Esophagus squamous epithelium (tissue), 5 donors: Measurements from ENCODE around the gene ITPK1. TPM values are rescaled to one million over a fixed set of nuclear protein-coding genes. Genes with fewer than 3 reads are reported as not detected.

ENCODE experiments used
- DNase-seq: peaks from one replicate; lab custom pipeline; 2025; lab: John Stamatoyannopoulos, UW
- H3K27ac ChIP-seq, 4 donors: fragments of 200-600 bp; sonication (generic); one replicate each; pipeline ENCODE4 v1.5.1; 2016 to 2019; ENCODE audit warnings: mild to moderate bottlenecking in 1 of 4
- H3K27me3 ChIP-seq, 4 donors: fragments of 200-600 bp; sonication (generic); 1 replicate in 3 of 4; 2 replicates in 1 of 4; pipeline versions ENCODE4 v1.5.1 to v1.6.0; 2017 to 2021; ENCODE audit warnings: antibody characterized with exemption in 1 of 4
- H3K36me3 ChIP-seq, 3 donors: fragments of 200-600 bp; sonication (generic); one replicate each; pipeline ENCODE4 v1.5.1; 2016 to 2019
- H3K4me1 ChIP-seq, 3 donors: fragments of 200-600 bp; sonication (generic); one replicate each; pipeline ENCODE4 v1.5.1; 2017 to 2019
- H3K4me3 ChIP-seq, 4 donors: fragments of 200-600 bp; sonication (generic); 1 replicate in 3 of 4; 2 replicates in 1 of 4; pipeline ENCODE4 v1.5.1; 2016 to 2019; ENCODE audit warnings: mild to moderate bottlenecking in 2 of 4, moderate library complexity in 1 of 4
- H3K9me3 ChIP-seq, 3 donors: fragments of 200-600 bp; sonication (generic); one replicate each; pipeline ENCODE4 v1.5.1; 2016 to 2019
- CTCF ChIP-seq, 6 experiments: fragments of 450-650 bp in 4 of 6; fragments of 200-600 bp in 2 of 6; sonication (generic) in 2 of 6; IDR thresholded peaks; one replicate each; pipeline ENCODE4 v1.5.1; 2016 to 2019; ENCODE audit warnings: antibody characterized with exemption in 6 of 6, mild to moderate bottlenecking in 4 of 6, moderate library complexity in 4 of 6
- POLR2A ChIP-seq, 4 donors: fragments of 450-650 bp; IDR thresholded peaks; one replicate each; pipeline ENCODE4 v1.6.1; 2017; ENCODE audit warnings: antibody characterized with exemption in 4 of 4, mild to moderate bottlenecking in 4 of 4, moderate library complexity in 3 of 4
- whole genome bisulfite sequencing, 2 donors: methylation state at CpG; one replicate each; pipeline ENCODE4 v1.1.5; 2018; 5-methylcytosine and 5-hydroxymethylcytosine counted together
- intact Hi-C: fragments of 100-400 bp; cut with DNase I; formaldehyde crosslinking; loops from one replicate; pipeline ENCODE4 v1.15.0; 2022
- total RNA-seq, 4 donors: library from RNA; depleted of rRNA; stranded (reverse); fragments of >200 nt; gene quantifications; one replicate each; pipeline ENCODE4 v1.1.0, GENCODE V29; 2016
- donor health status: DM: yes; HTN: yes; CAD: no.

The ITPK1 gene
- total RNA-seq, 4 donors from 2014 or later: 14.2 to 34.5 (median 25.8) TPM

- H3K36me3 ChIP-seq: no peaks in the 10 kb centered on the region
- WGBS, 2 donors: 57 to 70% methylated on average over 3 to 6 of the region's 6 CpGs
- H3K27me3 ChIP-seq: peaks cover 0 to 29% (median 0%) of the 10 kb centered on the region in 4 donors
- intact Hi-C loops: no loop called here
- no peaks in the 10 kb centered on the region for H3K9me3 ChIP-seq
- no peak overlapping the region for H3K4me3 ChIP-seq
- no peak for DNase-seq
- TF ChIP-seq POLR2A (IDR thresholded peaks at IDR 0.05): no peak
- TF ChIP-seq CTCF (IDR thresholded peaks at IDR 0.05): no peak
- no peak overlapping the region for H3K27ac ChIP-seq
- no peaks in the 10 kb centered on the region for H3K4me1 ChIP-seq
Observed at GRCh38 chr14:92906420-92906819, 209.3 kb downstream of the ITPK1 start.

GRCh38 chr14:92905667-92906066 is 210.1 kb downstream of the ITPK1 start:
- Histone ChIP-seq H3K27me3 (peaks cover 0 to 34% (median 0%) of the 10 kb centered on the region in 4 donors), H3K4me3 (no peak overlapping the region), H3K4me1 (no peaks in the 10 kb centered on the region), H3K36me3 (no peaks in the 10 kb centered on the region), H3K9me3 (no peaks in the 10 kb centered on the region), H3K27ac (no peak overlapping the region)
- DNase-seq: no peak
- TF ChIP-seq CTCF (IDR thresholded peaks at IDR 0.05) (no peak), POLR2A (IDR thresholded peaks at IDR 0.05) (no peak)
- intact Hi-C loops: no loop called here
- WGBS, 2 donors: 76 to 77% methylated on average over 8 of the region's 8 CpGs

- Histone ChIP-seq H3K27ac (no peak overlapping the region), H3K9me3 (no peaks in the 10 kb centered on the region), H3K36me3 (no peaks in the 10 kb centered on the region), H3K4me3 (no peak overlapping the region), H3K27me3 (peaks cover 0 to 49% (median 0%) of the 10 kb centered on the region in 4 donors), H3K4me1 (no peaks in the 10 kb centered on the region)
- TF ChIP-seq CTCF (IDR thresholded peaks at IDR 0.05) (no peak), POLR2A (IDR thresholded peaks at IDR 0.05) (no peak)
- DNase-seq: no peak
- intact Hi-C loops: no loop called here
- 58% methylated on average over 5 of the region's 6 CpGs; no CpG with 5 or more reads in 1 of the 2 donors for WGBS, 2 donors
Observed at GRCh38 chr14:92903359-92903758, 212.4 kb downstream of the ITPK1 start.

GRCh38 chr14:92902726-92903125 is 213.0 kb downstream of the ITPK1 start:
- Histone ChIP-seq H3K36me3 (no peaks in the 10 kb centered on the region), H3K4me1 (no peaks in the 10 kb centered on the region), H3K27ac (no peak overlapping the region), H3K9me3 (no peaks in the 10 kb centered on the region), H3K4me3 (no peak overlapping the region), H3K27me3 (peaks cover 0 to 55% (median 0%) of the 10 kb centered on the region in 4 donors)
- intact Hi-C loops: no loop called here
- DNase-seq: no peak
- TF ChIP-seq CTCF (IDR thresholded peaks at IDR 0.05) (no peak), POLR2A (IDR thresholded peaks at IDR 0.05) (no peak)
- WGBS, 2 donors: 24 to 26% methylated on average over 17 of the region's 17 CpGs

- DNase-seq: no peak
- Histone ChIP-seq H3K4me3 (no peak overlapping the region), H3K4me1 (no peaks in the 10 kb centered on the region), H3K9me3 (no peaks in the 10 kb centered on the region), H3K27ac (no peak overlapping the region), H3K36me3 (no peaks in the 10 kb centered on the region), H3K27me3 (peaks cover 0 to 55% (median 0%) of the 10 kb centered on the region in 4 donors)
- TF ChIP-seq CTCF (IDR thresholded peaks at IDR 0.05): no peak
- TF ChIP-seq POLR2A (IDR thresholded peaks at IDR 0.05): no peak
- intact Hi-C loops: no loop called here
- WGBS, 2 donors: 50 to 62% methylated on average over 5 of the region's 6 CpGs
Observed at GRCh38 chr14:92902191-92902590, 213.5 kb downstream of the ITPK1 start.
